A549 (cell line): ENCODE data around the gene PDCD6IP.

Experiments used
- EP300 ChIP-seq, 2 experiments: fragments of >200 bp; sonication (Bioruptor Twin); formaldehyde crosslinking; IDR thresholded peaks; 2 replicates in 1 of 2; 3 replicates in 1 of 2; pipeline ENCODE4 v1.6.1; 2016 to 2017
- FOSB ChIP-seq: fragments of 250-450 bp; sonication (Bioruptor Pico); IDR thresholded peaks from 2 replicates; pipeline ENCODE4 v1.5.0; 2020; ENCODE audit warnings: mild to moderate bottlenecking, moderate library complexity
- HES2 ChIP-seq: fragments of >200 bp; sonication (Bioruptor Twin); formaldehyde crosslinking; IDR thresholded peaks from 2 replicates; pipeline ENCODE4 v1.6.1; 2016
- KDM1A ChIP-seq: fragments of 200-600 bp; sonication (generic); IDR thresholded peaks from 2 replicates; pipeline ENCODE4 v1.6.1; 2016; ENCODE audit warnings: low read depth, mild to moderate bottlenecking
- PBX3 ChIP-seq: IDR thresholded peaks from 2 replicates; pipeline ENCODE4 v1.6.1; 2012
- RAD21 ChIP-seq, 2 experiments: fragments of >200 bp in 1 of 2; sonication (Bioruptor Twin) in 1 of 2; formaldehyde crosslinking in 1 of 2; IDR thresholded peaks in 1 of 2; conservative IDR thresholded peaks in 1 of 2; 2 replicates in 1 of 2; 3 replicates in 1 of 2; pipeline ENCODE4 v1.6.1; 2012 to 2018; ENCODE audit warnings: inconsistent platforms in 1 of 2
- RCOR1 ChIP-seq: fragments of 150-350 bp; IDR thresholded peaks from 2 replicates; pipeline ENCODE4 v1.6.1; 2014; ENCODE audit warnings: antibody characterized with exemption, low read length, low read depth
- SMC3 ChIP-seq: fragments of >200 bp; sonication (Bioruptor Twin); formaldehyde crosslinking; IDR thresholded peaks from 3 replicates; pipeline ENCODE4 v1.6.1; 2018; ENCODE audit warnings: inconsistent platforms
- TP53 ChIP-seq: fragments of 250-450 bp; sonication (Bioruptor Pico); IDR thresholded peaks from 2 replicates; pipeline ENCODE4 v1.5.0; 2021; ENCODE audit warnings: mild to moderate bottlenecking, moderate library complexity
- TF ChIP-seq, protein P1 (sequence below): fragments of >200 bp; sonication (Bioruptor Twin); formaldehyde crosslinking; IDR thresholded peaks from 3 replicates; pipeline ENCODE4 v1.5.1; 2016
- TF ChIP-seq, protein P2 (sequence below): IDR thresholded peaks from 2 replicates; pipeline ENCODE4 v1.6.1; 2012

GRCh38 chr3:33895658-33896057 is 97.2 kb downstream of the PDCD6IP start:
- TF ChIP-seq EP300 (IDR thresholded peaks at IDR 0.05) (no peak), SMC3 (no peak), HES2 (no peak), TP53 (CRISPR knock-in tag) (no peak), PBX3 (no peak), RAD21 (conservative IDR thresholded peaks at IDR 0.05 in 1 of 2, IDR thresholded peaks at IDR 0.05 in 1 of 2) (no peak), RCOR1 (no peak), KDM1A (no peak), FOSB (CRISPR knock-in tag) (no peak)
- TF ChIP-seq, protein P1, sequence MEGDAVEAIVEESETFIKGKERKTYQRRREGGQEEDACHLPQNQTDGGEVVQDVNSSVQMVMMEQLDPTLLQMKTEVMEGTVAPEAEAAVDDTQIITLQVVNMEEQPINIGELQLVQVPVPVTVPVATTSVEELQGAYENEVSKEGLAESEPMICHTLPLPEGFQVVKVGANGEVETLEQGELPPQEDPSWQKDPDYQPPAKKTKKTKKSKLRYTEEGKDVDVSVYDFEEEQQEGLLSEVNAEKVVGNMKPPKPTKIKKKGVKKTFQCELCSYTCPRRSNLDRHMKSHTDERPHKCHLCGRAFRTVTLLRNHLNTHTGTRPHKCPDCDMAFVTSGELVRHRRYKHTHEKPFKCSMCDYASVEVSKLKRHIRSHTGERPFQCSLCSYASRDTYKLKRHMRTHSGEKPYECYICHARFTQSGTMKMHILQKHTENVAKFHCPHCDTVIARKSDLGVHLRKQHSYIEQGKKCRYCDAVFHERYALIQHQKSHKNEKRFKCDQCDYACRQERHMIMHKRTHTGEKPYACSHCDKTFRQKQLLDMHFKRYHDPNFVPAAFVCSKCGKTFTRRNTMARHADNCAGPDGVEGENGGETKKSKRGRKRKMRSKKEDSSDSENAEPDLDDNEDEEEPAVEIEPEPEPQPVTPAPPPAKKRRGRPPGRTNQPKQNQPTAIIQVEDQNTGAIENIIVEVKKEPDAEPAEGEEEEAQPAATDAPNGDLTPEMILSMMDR, result no peak
- TF ChIP-seq, protein P2, sequence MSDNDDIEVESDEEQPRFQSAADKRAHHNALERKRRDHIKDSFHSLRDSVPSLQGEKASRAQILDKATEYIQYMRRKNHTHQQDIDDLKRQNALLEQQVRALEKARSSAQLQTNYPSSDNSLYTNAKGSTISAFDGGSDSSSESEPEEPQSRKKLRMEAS, result no peak
